22Rv1 (cell line): ENCODE data around the gene LEUTX.

Experiments
- H3K27ac ChIP-seq: fragments of 450-650 bp; 2 replicates; pipeline ENCODE4 v1.5.1; 2017
- CTCF ChIP-seq: fragments of 450-650 bp; IDR thresholded peaks from 2 replicates; pipeline ENCODE4 v1.5.1; 2017; ENCODE audit warnings: mild to moderate bottlenecking
- ZFX ChIP-seq: fragments of 450-650 bp; IDR thresholded peaks from 2 replicates; pipeline ENCODE4 v1.6.1; 2017; ENCODE audit warnings: antibody characterized with exemption, borderline replicate concordance

LEUTX gene

DNA sequence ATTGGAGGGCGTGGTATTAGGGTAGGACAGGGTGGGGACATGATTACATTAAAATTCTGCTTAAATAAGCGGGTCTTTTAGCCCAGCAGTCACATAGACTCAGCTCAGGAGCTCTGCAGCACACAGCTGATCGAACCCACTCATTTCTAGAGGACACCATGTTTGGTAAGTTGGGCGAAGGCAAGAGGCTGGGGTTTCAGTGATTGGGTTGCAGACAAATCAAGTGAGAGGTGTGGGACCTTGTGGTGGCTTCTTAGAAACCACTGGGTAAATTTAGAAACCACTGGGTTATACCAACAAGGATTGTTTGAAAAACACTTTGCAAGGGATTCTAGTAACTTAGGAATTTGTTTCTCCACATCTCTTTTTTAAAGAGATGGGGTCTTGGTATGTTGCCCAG, at the start of gene LEUTX:
LEUTX (plus strand) TSS at position 92 of the 400 bp plus-strand sequence; CDS start at position 159, 67 bp downstream.
- TF ChIP-seq CTCF (no peak), ZFX (no peak)
- H3K27ac ChIP-seq = no peak within 1 kb of the TSS

DNA sequence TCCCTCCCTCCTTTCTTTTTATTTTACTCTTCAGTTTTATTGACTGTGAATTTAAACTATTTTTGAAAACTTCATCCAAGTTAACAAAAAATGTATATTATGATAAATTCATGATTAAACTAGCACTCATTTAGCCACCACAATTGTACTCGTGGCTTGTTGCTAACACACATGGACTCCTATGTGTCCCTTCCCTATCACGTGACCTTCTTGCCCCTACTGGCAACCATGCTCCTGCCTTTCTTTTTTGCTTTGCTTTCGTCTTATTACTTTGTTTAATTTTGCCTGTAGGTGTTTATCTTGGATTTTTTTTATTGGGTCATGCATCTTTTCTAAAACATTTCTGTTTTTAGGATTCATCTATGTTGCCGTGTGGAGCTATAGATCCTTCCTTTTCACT, 49.1 kb upstream of the LEUTX start:
- no peak overlapping the region for H3K27ac ChIP-seq
- TF ChIP-seq CTCF (no peak), ZFX (no peak)

DNA sequence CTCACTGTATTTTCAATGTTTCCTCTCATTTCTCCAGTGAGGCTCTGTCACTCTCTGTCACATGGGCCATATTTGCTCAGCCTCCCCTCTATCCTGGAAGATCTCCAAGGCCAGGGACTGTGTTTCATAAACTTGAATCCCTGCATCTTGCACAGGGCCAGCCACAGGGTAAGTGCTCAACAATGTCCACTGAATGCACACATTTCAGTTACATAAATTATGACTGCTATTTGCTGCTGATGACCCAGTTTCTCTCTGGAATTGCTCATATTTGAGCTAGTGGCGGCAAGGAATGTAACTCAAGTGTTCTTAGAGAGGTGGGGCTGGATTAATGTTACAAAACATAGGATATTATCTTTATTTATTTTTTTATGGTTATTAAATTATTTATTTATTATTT, 47.0 kb upstream of the LEUTX start:
- H3K27ac ChIP-seq = no peak overlapping the region
- TF ChIP-seq ZFX = no peak
- TF ChIP-seq CTCF = no peak

GRCh38 chr19:39733841-39734240, 44.8 kb upstream of the LEUTX start:
- TF ChIP-seq ZFX = no peak
- no peak for TF ChIP-seq CTCF
- no peak overlapping the region for H3K27ac ChIP-seq

- TF ChIP-seq CTCF = no peak
- no peak for TF ChIP-seq ZFX
- H3K27ac ChIP-seq = no peak overlapping the region
Measured at GRCh38 chr19:39735688-39736087, 43.0 kb upstream of the LEUTX start.

GRCh38 chr19:39736088-39736487, 42.6 kb upstream of the LEUTX start:
- TF ChIP-seq CTCF (no peak), ZFX (no peak)
- no peak overlapping the region for H3K27ac ChIP-seq

GRCh38 chr19:39737351-39737750, 41.3 kb upstream of the LEUTX start:
- no peak overlapping the region for H3K27ac ChIP-seq
- no peak for TF ChIP-seq CTCF
- no peak for TF ChIP-seq ZFX
